ENCODE results near the gene SIKE1. TPM values are rescaled to one million over a fixed set of nuclear protein-coding genes. Genes with fewer than 3 reads are reported as not detected.
"Not testable (repeated sequence)": the region's sequence is repeated elsewhere in the genome, so short reads cannot be mapped to it uniquely, and the experiment has no call there.

The SIKE1 gene
- total RNA-seq = 36.8 TPM
- 21.2 TPM for polyA plus RNA-seq (ENCODE audit: insufficient read depth, low read depth, low replicate concordance)
- long read RNA-seq, donor 1, full-length matches to known transcripts = 6 of 6 reads
- long read RNA-seq, donor 1, partial matches to known transcripts = 0 of 6 reads
- long read RNA-seq, donor 1, other reads (novel, unspliced or antisense) = 0 of 6 reads
- long read RNA-seq, donor 2, transcript SIKE1-201 (5 exons, 2,190 nt) = major isoform, 7 of 10 reads
- long read RNA-seq, donor 2, partial matches to known transcripts = 0 of 10 reads
- long read RNA-seq, donor 2, other reads (novel, unspliced or antisense) = 0 of 10 reads
- long read RNA-seq, donor 3, full-length matches to known transcripts = 21 of 21 reads
- long read RNA-seq, donor 3, partial matches to known transcripts = 0 of 21 reads
- long read RNA-seq, donor 3, other reads (novel, unspliced or antisense) = 0 of 21 reads
- long read RNA-seq, donor 4, transcript SIKE1-201 (5 exons, 2,190 nt) = major isoform, 6 of 9 reads
- long read RNA-seq, donor 4, partial matches to known transcripts = 0 of 9 reads
- long read RNA-seq, donor 4, other reads (novel, unspliced or antisense) = 0 of 9 reads
- long read RNA-seq, donor 5, full-length matches to known transcripts = 2 of 2 reads
- long read RNA-seq, donor 5, partial matches to known transcripts = 0 of 2 reads
- long read RNA-seq, donor 5, other reads (novel, unspliced or antisense) = 0 of 2 reads
- long read RNA-seq, donor 6, full-length matches to known transcripts = 13 of 13 reads
- long read RNA-seq, donor 6, partial matches to known transcripts = 0 of 13 reads
- long read RNA-seq, donor 6, other reads (novel, unspliced or antisense) = 0 of 13 reads
- long read RNA-seq, donor 7, partial matches to known transcripts = 1 of 7 reads
- long read RNA-seq, donor 7, other reads (novel, unspliced or antisense) = 1 of 7 reads
- long read RNA-seq, donor 8, full-length matches to known transcripts = 9 of 9 reads
- long read RNA-seq, donor 8, partial matches to known transcripts = 0 of 9 reads
- long read RNA-seq, donor 8, other reads (novel, unspliced or antisense) = 0 of 9 reads
- long read RNA-seq, donor 9, partial matches to known transcripts = 0 of 2 reads
- long read RNA-seq, donor 9, other reads (novel, unspliced or antisense) = 0 of 2 reads
- long read RNA-seq, donor 10, full-length matches to known transcripts = 7 of 7 reads
- long read RNA-seq, donor 10, partial matches to known transcripts = 0 of 7 reads
- long read RNA-seq, donor 10, other reads (novel, unspliced or antisense) = 0 of 7 reads

GRCh38 chr1:114780344-114781226 lies at the start of gene SIKE1:
SIKE1 (minus strand) TSS chr1:114780685; CDS start chr1:114780607, 78 bp downstream.
- H3K27me3 ChIP-seq (ENCODE audit: control insufficient read depth, insufficient read depth, low read length) = no peaks in the 10 kb centered on the region
- peak within 1 kb of the TSS; percentile 85 to 99 (median 90) for H3K4me3 ChIP-seq (ENCODE audit: low read length in 3 of 3)
- no peaks in the 10 kb centered on the region for H3K9me3 ChIP-seq (ENCODE audit: control insufficient read depth in 2 of 3, insufficient read depth in 1 of 3, low read length in 3 of 3)
- TF ChIP-seq CTCF (IDR thresholded peaks at IDR 0.05; ENCODE audit: borderline replicate concordance, extremely low read depth, insufficient read depth) = no peak
- H3K9ac ChIP-seq (ENCODE audit: low read length in 3 of 3) = peak within 1 kb of the TSS; percentile 73 to 98 (median 77)
- FAIRE-seq (no peak), DNase-seq (peak; percentile 95 to 98 (median 96))
- intact Hi-C loops (cut with DNase I) = no loop called here
- peak within 1 kb of the TSS; percentile 86 to 94 for H3K27ac ChIP-seq (ENCODE audit: low read depth in 2 of 2, low read length in 2 of 2)
- peaks cover 5 to 12% (median 10%) of the 10 kb centered on the region in 3 donors for H3K36me3 ChIP-seq (ENCODE audit: control insufficient read depth in 2 of 3, insufficient read depth in 3 of 3, low read length in 3 of 3)
- H3K4me1 ChIP-seq (ENCODE audit: control insufficient read depth in 2 of 3, insufficient read depth in 2 of 3, low read depth in 1 of 3, low read length in 3 of 3) = peaks cover 0 to 5% (median 0%) of the 10 kb centered on the region in 3 donors

- H3K36me3 ChIP-seq (ENCODE audit: control insufficient read depth in 2 of 3, insufficient read depth in 3 of 3, low read length in 3 of 3); H3K4me1 ChIP-seq (ENCODE audit: control insufficient read depth in 2 of 3, insufficient read depth in 2 of 3, low read depth in 1 of 3, low read length in 3 of 3); H3K9ac ChIP-seq (ENCODE audit: low read length in 3 of 3); H3K27ac ChIP-seq (ENCODE audit: low read depth in 2 of 2, low read length in 2 of 2); DNase-seq; FAIRE-seq; H3K9me3 ChIP-seq (ENCODE audit: control insufficient read depth in 2 of 3, insufficient read depth in 1 of 3, low read length in 3 of 3); intact Hi-C loops (cut with DNase I); H3K27me3 ChIP-seq (ENCODE audit: control insufficient read depth, insufficient read depth, low read length); H3K4me3 ChIP-seq (ENCODE audit: low read length in 3 of 3): not testable (repeated sequence)
Measured at GRCh38 chr1:114830075-114830474, 49.6 kb upstream of the SIKE1 start.

- intact Hi-C loops (cut with DNase I) = no loop called here
- Histone ChIP-seq H3K4me3 (ENCODE audit: low read length in 3 of 3) (no peak overlapping the region), H3K27ac (ENCODE audit: low read depth in 2 of 2, low read length in 2 of 2) (no peak overlapping the region), H3K9me3 (ENCODE audit: control insufficient read depth in 2 of 3, insufficient read depth in 1 of 3, low read length in 3 of 3) (peaks cover 0 to 5% (median 0%) of the 10 kb centered on the region in 3 donors), H3K36me3 (ENCODE audit: control insufficient read depth in 2 of 3, insufficient read depth in 3 of 3, low read length in 3 of 3) (no peaks in the 10 kb centered on the region), H3K4me1 (ENCODE audit: control insufficient read depth in 2 of 3, insufficient read depth in 2 of 3, low read depth in 1 of 3, low read length in 3 of 3) (no peaks in the 10 kb centered on the region), H3K27me3 (ENCODE audit: control insufficient read depth, insufficient read depth, low read length) (no peaks in the 10 kb centered on the region), H3K9ac (ENCODE audit: low read length in 3 of 3) (no peak overlapping the region)
- FAIRE-seq = no peak
- TF ChIP-seq CTCF (IDR thresholded peaks at IDR 0.05; ENCODE audit: borderline replicate concordance, extremely low read depth, insufficient read depth) = no peak
- DNase-seq = no peak
Measured at GRCh38 chr1:114828251-114828650, 47.8 kb upstream of the SIKE1 start.

Data from kidney (tissue), 22 donors.